GM19240 (cell line): ENCODE results near the gene ST8SIA3.
"Not testable (repeated sequence)": the region's sequence is repeated elsewhere in the genome, so short reads cannot be mapped to it uniquely, and the experiment has no call there.

Source experiments
- DNase-seq: peaks from one replicate; pipeline ENCODE4 v3.0.0; 2011; ENCODE audit warnings: low spot score; ENCODE audit not compliant: insufficient read length

ST8SIA3 gene

GRCh38 chr18:57364460-57364859, 12.1 kb downstream of the ST8SIA3 start:
- no peak for DNase-seq

- DNase-seq, result no peak
Measured at GRCh38 chr18:57366528-57367081, 14.2 kb downstream of the ST8SIA3 start.

GRCh38 chr18:57372444-57372843, 20.1 kb downstream of the ST8SIA3 start:
- no peak for DNase-seq

GRCh38 chr18:57373017-57373416, 20.7 kb downstream of the ST8SIA3 start:
- no peak for DNase-seq

GRCh38 chr18:57376503-57376902, 24.1 kb downstream of the ST8SIA3 start:
- no peak for DNase-seq

GRCh38 chr18:57389271-57389670, 36.9 kb downstream of the ST8SIA3 start:
- DNase-seq, result no peak

- DNase-seq, result no peak
Measured at GRCh38 chr18:57390044-57390443, 37.7 kb downstream of the ST8SIA3 start.

GRCh38 chr18:57394749-57395148, 42.4 kb downstream of the ST8SIA3 start:
- not testable (repeated sequence) for DNase-seq

GRCh38 chr18:57396831-57397230, 44.5 kb downstream of the ST8SIA3 start:
- not testable (repeated sequence) for DNase-seq

GRCh38 chr18:57397440-57398132, 45.2 kb downstream of the ST8SIA3 start:
- no peak for DNase-seq

GRCh38 chr18:57404345-57404744, 52.0 kb downstream of the ST8SIA3 start:
- no peak for DNase-seq

GRCh38 chr18:57409650-57410049, 57.3 kb downstream of the ST8SIA3 start:
- DNase-seq, result no peak

- DNase-seq, result no peak
Measured at GRCh38 chr18:57410749-57411148, 58.4 kb downstream of the ST8SIA3 start.

GRCh38 chr18:57416542-57416941, 64.2 kb downstream of the ST8SIA3 start:
- no peak for DNase-seq
